HL-60 (cell line): ENCODE results near the gene MAGI3.
"Not testable (repeated sequence)": the region's sequence is repeated elsewhere in the genome, so short reads cannot be mapped to it uniquely, and the experiment has no call there.

Experiments
- DNase-seq, 2 experiments: peaks; one replicate each; pipeline ENCODE4 v3.0.0-alpha.2; 2010 to 2020; ENCODE audit warnings: low read depth in 1 of 2, low spot score in 1 of 2
- H3K27ac ChIP-seq: fragments of 250-450 bp; sonication (Bioruptor Pico); replicated peaks from 2 replicates; pipeline ENCODE4 v1.5.1; 2020; ENCODE audit warnings: mild to moderate bottlenecking, moderate library complexity
- H3K27me3 ChIP-seq: fragments of 250-450 bp; sonication (Bioruptor Pico); 2 replicates; pipeline ENCODE4 v1.5.1; 2021; ENCODE audit warnings: mild to moderate bottlenecking, moderate library complexity; ENCODE audit not compliant: insufficient read depth, poor library complexity, severe bottlenecking
- H3K4me3 ChIP-seq: replicated peaks from 2 replicates; pipeline ENCODE4 v1.5.1; 2011; ENCODE audit warnings: mild to moderate bottlenecking, control low read depth, low read length; ENCODE audit not compliant: insufficient read depth
- GABPA ChIP-seq: IDR thresholded peaks from 2 replicates; pipeline ENCODE4 v1.6.1; 2012; ENCODE audit warnings: low read depth
- POLR2AphosphoS5 ChIP-seq: IDR thresholded peaks from 2 replicates; pipeline ENCODE4 v1.6.1; 2012; ENCODE audit warnings: low read depth
- SPI1 ChIP-seq: IDR thresholded peaks from 2 replicates; pipeline ENCODE4 v1.6.1; 2012; ENCODE audit warnings: low read depth, mild to moderate bottlenecking, borderline replicate concordance
- TF ChIP-seq, protein P1 (sequence below): IDR thresholded peaks from one replicate; pipeline ENCODE4 v1.5.1; 2011; ENCODE audit warnings: low read length, control low read depth, inconsistent platforms; ENCODE audit not compliant: insufficient read depth
- TF ChIP-seq, protein P2 (sequence below): IDR thresholded peaks from 2 replicates; pipeline ENCODE4 v1.6.1; 2012; ENCODE audit warnings: low read depth; ENCODE audit not compliant: insufficient replicate concordance

The MAGI3 gene

DNA sequence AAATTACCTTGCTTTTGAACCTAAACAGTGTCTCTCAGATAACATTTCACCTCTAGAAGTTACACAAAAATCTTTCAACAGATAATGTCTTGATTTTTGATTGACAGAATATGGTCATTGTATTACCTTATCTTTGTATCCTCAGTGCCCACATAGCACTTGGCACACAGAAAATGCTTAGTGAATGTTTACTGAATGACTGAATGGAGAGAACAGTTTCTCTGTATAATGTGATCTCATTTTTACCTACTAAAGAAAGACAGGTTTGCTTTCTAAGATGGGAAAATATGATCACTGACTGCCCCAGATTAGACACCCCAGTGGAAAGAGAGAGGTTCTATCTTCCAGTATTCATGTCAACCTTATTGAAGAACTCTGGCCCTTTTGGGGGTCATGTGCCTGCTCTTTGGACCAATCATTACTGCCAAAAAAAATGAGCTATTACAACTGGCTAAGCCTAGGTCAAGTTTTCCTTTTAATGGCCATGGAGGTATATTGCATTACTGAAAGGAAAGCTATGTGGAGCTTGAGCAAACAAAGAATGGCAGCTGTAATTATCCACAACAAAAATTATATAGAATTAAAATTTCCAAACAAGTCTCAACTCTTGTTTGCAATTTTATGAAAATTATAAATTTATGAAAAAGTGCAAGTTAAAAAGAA is 117.4 kb downstream of the MAGI3 start:
- H3K27ac ChIP-seq: no peak overlapping the region
- no peak for DNase-seq
- no peaks in the 10 kb centered on the region for H3K27me3 ChIP-seq
- no peak for TF ChIP-seq GABPA
- TF ChIP-seq POLR2AphosphoS5: no peak
- TF ChIP-seq, protein P1, sequence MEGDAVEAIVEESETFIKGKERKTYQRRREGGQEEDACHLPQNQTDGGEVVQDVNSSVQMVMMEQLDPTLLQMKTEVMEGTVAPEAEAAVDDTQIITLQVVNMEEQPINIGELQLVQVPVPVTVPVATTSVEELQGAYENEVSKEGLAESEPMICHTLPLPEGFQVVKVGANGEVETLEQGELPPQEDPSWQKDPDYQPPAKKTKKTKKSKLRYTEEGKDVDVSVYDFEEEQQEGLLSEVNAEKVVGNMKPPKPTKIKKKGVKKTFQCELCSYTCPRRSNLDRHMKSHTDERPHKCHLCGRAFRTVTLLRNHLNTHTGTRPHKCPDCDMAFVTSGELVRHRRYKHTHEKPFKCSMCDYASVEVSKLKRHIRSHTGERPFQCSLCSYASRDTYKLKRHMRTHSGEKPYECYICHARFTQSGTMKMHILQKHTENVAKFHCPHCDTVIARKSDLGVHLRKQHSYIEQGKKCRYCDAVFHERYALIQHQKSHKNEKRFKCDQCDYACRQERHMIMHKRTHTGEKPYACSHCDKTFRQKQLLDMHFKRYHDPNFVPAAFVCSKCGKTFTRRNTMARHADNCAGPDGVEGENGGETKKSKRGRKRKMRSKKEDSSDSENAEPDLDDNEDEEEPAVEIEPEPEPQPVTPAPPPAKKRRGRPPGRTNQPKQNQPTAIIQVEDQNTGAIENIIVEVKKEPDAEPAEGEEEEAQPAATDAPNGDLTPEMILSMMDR: no peak
- TF ChIP-seq, protein P2, sequence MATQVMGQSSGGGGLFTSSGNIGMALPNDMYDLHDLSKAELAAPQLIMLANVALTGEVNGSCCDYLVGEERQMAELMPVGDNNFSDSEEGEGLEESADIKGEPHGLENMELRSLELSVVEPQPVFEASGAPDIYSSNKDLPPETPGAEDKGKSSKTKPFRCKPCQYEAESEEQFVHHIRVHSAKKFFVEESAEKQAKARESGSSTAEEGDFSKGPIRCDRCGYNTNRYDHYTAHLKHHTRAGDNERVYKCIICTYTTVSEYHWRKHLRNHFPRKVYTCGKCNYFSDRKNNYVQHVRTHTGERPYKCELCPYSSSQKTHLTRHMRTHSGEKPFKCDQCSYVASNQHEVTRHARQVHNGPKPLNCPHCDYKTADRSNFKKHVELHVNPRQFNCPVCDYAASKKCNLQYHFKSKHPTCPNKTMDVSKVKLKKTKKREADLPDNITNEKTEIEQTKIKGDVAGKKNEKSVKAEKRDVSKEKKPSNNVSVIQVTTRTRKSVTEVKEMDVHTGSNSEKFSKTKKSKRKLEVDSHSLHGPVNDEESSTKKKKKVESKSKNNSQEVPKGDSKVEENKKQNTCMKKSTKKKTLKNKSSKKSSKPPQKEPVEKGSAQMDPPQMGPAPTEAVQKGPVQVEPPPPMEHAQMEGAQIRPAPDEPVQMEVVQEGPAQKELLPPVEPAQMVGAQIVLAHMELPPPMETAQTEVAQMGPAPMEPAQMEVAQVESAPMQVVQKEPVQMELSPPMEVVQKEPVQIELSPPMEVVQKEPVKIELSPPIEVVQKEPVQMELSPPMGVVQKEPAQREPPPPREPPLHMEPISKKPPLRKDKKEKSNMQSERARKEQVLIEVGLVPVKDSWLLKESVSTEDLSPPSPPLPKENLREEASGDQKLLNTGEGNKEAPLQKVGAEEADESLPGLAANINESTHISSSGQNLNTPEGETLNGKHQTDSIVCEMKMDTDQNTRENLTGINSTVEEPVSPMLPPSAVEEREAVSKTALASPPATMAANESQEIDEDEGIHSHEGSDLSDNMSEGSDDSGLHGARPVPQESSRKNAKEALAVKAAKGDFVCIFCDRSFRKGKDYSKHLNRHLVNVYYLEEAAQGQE: no peak
- TF ChIP-seq SPI1: no peak
- H3K4me3 ChIP-seq: no peak overlapping the region

DNA sequence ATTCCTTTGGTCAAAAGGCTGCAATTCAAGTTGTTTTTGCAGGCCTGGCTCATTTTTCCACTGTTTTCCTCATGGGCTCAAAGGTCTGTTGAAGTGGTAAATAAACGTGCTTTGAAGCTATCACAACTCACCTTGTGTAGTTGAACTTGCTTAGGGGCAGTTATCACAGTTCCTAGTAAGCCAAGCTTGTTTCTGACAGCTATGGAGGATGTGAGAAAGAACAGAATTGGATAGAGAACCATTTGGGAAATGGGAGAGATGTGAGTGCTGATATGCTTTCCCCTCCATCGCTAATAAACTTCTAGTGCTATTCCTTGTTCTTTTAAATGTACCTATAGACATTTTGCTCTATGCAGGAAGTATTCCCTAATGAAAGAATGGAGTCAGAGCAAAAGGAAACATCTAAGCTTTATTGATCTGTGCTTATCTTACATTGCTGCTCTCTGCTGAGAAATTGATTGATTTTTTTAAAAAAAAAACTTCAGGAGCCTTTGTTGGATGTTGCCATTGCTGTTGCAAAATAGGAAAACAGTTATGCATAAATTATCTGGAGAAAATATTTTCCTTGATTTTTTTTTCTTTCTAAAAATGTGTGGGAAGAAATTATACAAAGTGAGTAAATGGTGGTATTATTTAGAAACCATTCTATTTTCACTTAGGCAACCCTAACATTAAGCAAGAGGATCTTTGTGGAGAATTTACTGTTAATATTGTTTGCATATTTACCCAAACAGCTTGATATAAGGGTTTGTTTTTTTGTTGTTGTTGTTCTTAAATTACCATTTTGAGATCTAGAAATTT is 118.2 kb downstream of the MAGI3 start:
- TF ChIP-seq, protein P1: no peak
- TF ChIP-seq, protein P2: no peak
- no peak for TF ChIP-seq SPI1
- no peak for TF ChIP-seq POLR2AphosphoS5
- TF ChIP-seq GABPA: no peak
- H3K27ac ChIP-seq: no peak overlapping the region
- H3K27me3 ChIP-seq: no peaks in the 10 kb centered on the region
- no peak for DNase-seq
- H3K4me3 ChIP-seq: no peak overlapping the region

DNA sequence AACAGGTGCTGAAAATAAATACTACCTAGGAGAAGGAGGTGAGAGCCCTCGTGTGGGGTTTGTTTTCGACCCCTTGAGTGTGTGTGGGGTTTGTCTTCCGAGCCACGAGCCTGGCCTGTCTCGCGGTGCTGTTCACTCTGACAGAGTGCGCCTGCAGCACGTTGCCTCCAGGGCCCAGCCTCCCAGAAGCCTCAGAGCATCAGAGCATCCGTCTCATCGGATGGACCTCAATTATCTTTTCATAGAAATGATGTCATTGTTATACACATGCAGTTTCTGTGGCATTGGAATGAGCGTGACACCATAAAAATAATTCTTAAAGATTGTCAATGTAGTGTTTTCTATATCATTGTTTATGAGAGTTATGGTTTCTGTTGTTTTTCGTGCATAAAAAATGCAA is 119.5 kb downstream of the MAGI3 start:
- DNase-seq, H3K4me3 ChIP-seq, H3K27ac ChIP-seq, H3K27me3 ChIP-seq: not testable (repeated sequence)

DNA sequence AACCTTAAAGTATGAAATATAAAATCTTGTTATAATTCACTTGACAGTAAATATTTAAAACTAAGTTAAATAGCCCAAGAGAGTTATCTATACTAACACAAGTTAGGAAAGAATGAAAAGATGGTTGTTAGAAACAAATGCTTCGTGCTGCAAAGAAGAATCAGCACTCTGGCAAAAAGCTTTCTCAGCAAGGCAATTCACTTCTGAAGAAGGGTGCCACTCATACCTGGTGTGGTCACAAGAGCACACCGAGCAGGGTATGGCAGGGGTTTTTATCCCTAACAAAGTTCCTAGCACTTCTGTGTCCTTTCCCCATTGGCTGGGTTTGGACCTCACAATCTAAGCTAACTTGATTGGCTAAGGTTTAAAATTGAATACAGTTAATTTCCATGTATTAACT is 121.0 kb downstream of the MAGI3 start:
- Histone ChIP-seq H3K27ac (no peak overlapping the region), H3K4me3 (no peak overlapping the region), H3K27me3 (no peaks in the 10 kb centered on the region)
- no peak for TF ChIP-seq GABPA
- TF ChIP-seq SPI1: no peak
- TF ChIP-seq, protein P2: no peak
- TF ChIP-seq, protein P1: no peak
- TF ChIP-seq POLR2AphosphoS5: no peak
- DNase-seq: no peak
